ENCODE results near the gene PTPRE. TPM values are rescaled to one million over a fixed set of nuclear protein-coding genes. Genes with fewer than 3 reads are reported as not detected.

The PTPRE gene
- total RNA-seq, 1 experiment from 2014 or later = 7.9 TPM

DNA sequence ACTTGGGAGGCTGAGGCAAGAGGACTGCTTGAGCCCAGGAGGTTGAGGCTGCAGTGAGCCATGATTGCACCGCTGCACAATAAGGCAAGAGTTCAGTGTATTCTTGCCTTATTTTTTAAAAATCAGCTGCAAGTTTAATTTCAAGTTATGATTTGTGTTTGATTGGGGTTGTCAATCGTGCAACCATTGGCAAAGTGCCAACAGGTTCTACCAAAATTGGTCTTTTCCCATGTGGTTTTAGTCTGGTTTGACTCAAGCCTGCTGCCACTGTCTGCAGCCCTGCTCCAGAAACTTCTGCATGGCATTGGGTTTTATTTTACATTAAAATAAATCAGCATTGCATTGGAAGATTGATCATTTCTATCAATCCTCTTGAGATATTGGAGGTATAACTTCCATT, 72.7 kb downstream of the PTPRE start:
- intact Hi-C loops (cut with micrococcal nuclease; ENCODE audit: unreplicated experiment) = no loop called here
- Histone ChIP-seq H3K9me2 (ENCODE audit: insufficient read depth) (no peaks in the 10 kb centered on the region), H3K27ac (no peak overlapping the region), H2AFZ (no peak overlapping the region), H3K27me3 (ENCODE audit: insufficient read depth, low read depth) (no peaks in the 10 kb centered on the region), H3K9me3 (ENCODE audit: insufficient read depth, low read depth) (no peaks in the 10 kb centered on the region), H3K4me3 (no peak overlapping the region), H4K20me1 (ENCODE audit: insufficient read depth) (no peaks in the 10 kb centered on the region), H3K4me1 (replicated peaks; ENCODE audit: insufficient read depth) (peaks cover 32% of the 10 kb centered on the region), H3F3A (ENCODE audit: insufficient read depth, low read depth) (0 out of 2 replicates have a peak, but pooled peaks cover 4% of the 10 kb centered on the region), H3K36me3 (ENCODE audit: low read depth) (no peaks in the 10 kb centered on the region), H3K79me2 (ENCODE audit: low read depth) (no peaks in the 10 kb centered on the region), H3K4me2 (no peak overlapping the region)
- TF ChIP-seq, protein P1, sequence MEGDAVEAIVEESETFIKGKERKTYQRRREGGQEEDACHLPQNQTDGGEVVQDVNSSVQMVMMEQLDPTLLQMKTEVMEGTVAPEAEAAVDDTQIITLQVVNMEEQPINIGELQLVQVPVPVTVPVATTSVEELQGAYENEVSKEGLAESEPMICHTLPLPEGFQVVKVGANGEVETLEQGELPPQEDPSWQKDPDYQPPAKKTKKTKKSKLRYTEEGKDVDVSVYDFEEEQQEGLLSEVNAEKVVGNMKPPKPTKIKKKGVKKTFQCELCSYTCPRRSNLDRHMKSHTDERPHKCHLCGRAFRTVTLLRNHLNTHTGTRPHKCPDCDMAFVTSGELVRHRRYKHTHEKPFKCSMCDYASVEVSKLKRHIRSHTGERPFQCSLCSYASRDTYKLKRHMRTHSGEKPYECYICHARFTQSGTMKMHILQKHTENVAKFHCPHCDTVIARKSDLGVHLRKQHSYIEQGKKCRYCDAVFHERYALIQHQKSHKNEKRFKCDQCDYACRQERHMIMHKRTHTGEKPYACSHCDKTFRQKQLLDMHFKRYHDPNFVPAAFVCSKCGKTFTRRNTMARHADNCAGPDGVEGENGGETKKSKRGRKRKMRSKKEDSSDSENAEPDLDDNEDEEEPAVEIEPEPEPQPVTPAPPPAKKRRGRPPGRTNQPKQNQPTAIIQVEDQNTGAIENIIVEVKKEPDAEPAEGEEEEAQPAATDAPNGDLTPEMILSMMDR (conservative IDR thresholded peaks at IDR 0.05) = no peak
- no peak for TF ChIP-seq EZH2 (IDR thresholded peaks at IDR 0.05; ENCODE audit: low read depth)
- ChIA-PET POLR2A (ENCODE audit: unreplicated experiment) (no interaction called here), CTCF (no interaction called here)
- no TSS peak for BruUV-seq (replicated peaks)
- DNase-seq = no peak

DNA sequence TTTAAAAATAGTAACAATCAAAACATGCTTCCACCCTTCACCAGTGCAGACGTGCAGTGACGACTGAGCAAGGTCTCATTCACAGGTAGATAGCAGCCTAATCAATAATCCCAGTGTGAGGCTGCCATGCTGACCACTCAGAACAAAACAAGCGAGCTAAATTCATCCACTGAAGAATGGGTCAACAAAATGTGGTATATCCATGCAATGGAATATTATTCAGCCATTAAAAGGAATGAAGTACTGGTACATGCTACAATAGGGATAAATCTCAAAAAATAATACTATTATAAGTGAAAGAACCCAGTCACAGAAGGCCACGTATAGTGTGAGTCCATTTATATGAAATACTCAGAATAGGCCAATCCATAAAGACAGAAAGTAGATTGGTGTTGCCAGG, 74.0 kb downstream of the PTPRE start:
- H3K27ac ChIP-seq = no peak overlapping the region
- no peak for TF ChIP-seq EZH2 (IDR thresholded peaks at IDR 0.05; ENCODE audit: low read depth)
- TF ChIP-seq, protein P1 (conservative IDR thresholded peaks at IDR 0.05) = no peak

DNA sequence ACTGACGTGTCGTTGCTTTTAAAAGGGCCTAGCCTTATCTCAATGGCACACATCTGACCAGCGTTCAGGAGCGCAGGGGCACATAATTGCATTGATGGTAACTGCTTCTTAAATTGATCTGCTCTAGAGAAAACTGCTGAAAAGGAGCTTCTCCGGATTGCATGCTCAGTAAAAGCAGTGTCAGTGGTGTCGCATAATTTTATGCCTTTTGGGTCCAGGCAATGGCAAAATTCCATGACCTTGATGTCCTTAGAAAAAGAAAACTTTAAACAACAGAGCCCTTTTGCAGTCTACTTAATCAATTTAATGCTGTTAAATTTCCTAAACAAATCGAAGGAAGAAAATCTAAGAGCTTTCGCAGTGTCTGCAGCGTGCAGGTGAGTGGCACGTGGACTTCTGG, 75.7 kb downstream of the PTPRE start:
- H3K9me3 ChIP-seq (ENCODE audit: insufficient read depth, low read depth) = no peaks in the 10 kb centered on the region
- peaks cover 15% of the 10 kb centered on the region for H3K4me1 ChIP-seq (replicated peaks; ENCODE audit: insufficient read depth)
- no peaks in the 10 kb centered on the region for H3K27me3 ChIP-seq (ENCODE audit: insufficient read depth, low read depth)
- no peak for DNase-seq
- H4K20me1 ChIP-seq (ENCODE audit: insufficient read depth) = no peaks in the 10 kb centered on the region
- H3K4me3 ChIP-seq = no peak overlapping the region
- no peak overlapping the region for H2AFZ ChIP-seq
- no TSS peak for BruUV-seq (replicated peaks)
- H3K79me2 ChIP-seq (ENCODE audit: low read depth) = no peaks in the 10 kb centered on the region
- H3F3A ChIP-seq (ENCODE audit: insufficient read depth, low read depth) = 0 out of 2 replicates have a peak, but pooled peaks cover 4% of the 10 kb centered on the region
- H3K27ac ChIP-seq = no peak overlapping the region
- intact Hi-C loops (cut with micrococcal nuclease; ENCODE audit: unreplicated experiment) = loop anchor here (2.0 kb wide), 1 partner anchor 74 kb away; no protein-coding TSS in a partner anchor
- H3K9me2 ChIP-seq (ENCODE audit: insufficient read depth) = no peaks in the 10 kb centered on the region
- ChIA-PET POLR2A (ENCODE audit: unreplicated experiment) (no interaction called here), CTCF (no interaction called here)
- H3K36me3 ChIP-seq (ENCODE audit: low read depth) = no peaks in the 10 kb centered on the region
- TF ChIP-seq, protein P1 (conservative IDR thresholded peaks at IDR 0.05) = no peak
- no peak for TF ChIP-seq EZH2 (IDR thresholded peaks at IDR 0.05; ENCODE audit: low read depth)
- no peak overlapping the region for H3K4me2 ChIP-seq

More for the DNA sequence above, 74.0 kb downstream of the PTPRE start:
- H3K4me2 ChIP-seq = no peak overlapping the region
- BruUV-seq (replicated peaks) = no TSS peak
- H3K9me3 ChIP-seq (ENCODE audit: insufficient read depth, low read depth) = no peaks in the 10 kb centered on the region
- H3K79me2 ChIP-seq (ENCODE audit: low read depth) = no peaks in the 10 kb centered on the region
- DNase-seq = no peak
- ChIA-PET CTCF (no interaction called here), POLR2A (ENCODE audit: unreplicated experiment) (no interaction called here)
- H2AFZ ChIP-seq = no peak overlapping the region
- no peaks in the 10 kb centered on the region for H3K36me3 ChIP-seq (ENCODE audit: low read depth)
- 0 out of 2 replicates have a peak, but pooled peaks cover 4% of the 10 kb centered on the region for H3F3A ChIP-seq (ENCODE audit: insufficient read depth, low read depth)
- H3K4me3 ChIP-seq = no peak overlapping the region
- no peaks in the 10 kb centered on the region for H3K27me3 ChIP-seq (ENCODE audit: insufficient read depth, low read depth)
- H4K20me1 ChIP-seq (ENCODE audit: insufficient read depth) = no peaks in the 10 kb centered on the region
- peaks cover 32% of the 10 kb centered on the region for H3K4me1 ChIP-seq (replicated peaks; ENCODE audit: insufficient read depth)
- no peaks in the 10 kb centered on the region for H3K9me2 ChIP-seq (ENCODE audit: insufficient read depth)
- intact Hi-C loops (cut with micrococcal nuclease; ENCODE audit: unreplicated experiment) = no loop called here
